Measurements from ENCODE around the gene LDB1. TPM values are rescaled to one million over a fixed set of nuclear protein-coding genes. Genes with fewer than 3 reads are reported as not detected.

Gene LDB1
- total RNA-seq, 1 donor from 2014 or later = 29.5 TPM

DNA sequence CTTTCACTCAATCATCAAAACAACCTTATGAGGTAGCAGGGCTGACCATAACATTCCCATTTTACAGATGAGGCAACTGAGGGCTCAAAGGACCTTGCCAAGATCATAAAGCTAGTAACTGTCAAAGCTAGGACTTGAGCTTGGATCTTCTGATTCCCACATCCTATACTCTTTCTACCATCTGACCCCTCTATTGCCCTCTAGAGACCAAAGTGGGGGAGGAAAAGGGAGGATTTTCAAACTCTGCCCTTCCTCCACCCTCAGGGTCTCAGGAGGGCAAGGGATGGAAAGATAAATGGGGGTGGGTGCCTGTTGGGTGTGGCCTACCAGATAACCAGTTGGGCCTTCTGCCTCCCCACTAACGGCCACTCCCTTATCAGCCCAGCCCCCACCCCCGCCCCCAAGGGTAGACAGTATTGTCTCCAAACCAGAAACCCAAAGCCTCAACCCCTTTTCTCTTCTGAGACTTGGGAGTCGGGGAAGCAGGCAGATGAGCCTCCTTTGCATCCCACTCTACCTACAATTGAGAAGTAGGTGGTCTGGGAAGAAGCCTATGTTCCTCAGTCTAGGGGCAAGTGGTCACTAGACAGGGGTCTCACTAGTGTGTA is 7.9 kb downstream of the LDB1 start:
- TF ChIP-seq, protein P1, sequence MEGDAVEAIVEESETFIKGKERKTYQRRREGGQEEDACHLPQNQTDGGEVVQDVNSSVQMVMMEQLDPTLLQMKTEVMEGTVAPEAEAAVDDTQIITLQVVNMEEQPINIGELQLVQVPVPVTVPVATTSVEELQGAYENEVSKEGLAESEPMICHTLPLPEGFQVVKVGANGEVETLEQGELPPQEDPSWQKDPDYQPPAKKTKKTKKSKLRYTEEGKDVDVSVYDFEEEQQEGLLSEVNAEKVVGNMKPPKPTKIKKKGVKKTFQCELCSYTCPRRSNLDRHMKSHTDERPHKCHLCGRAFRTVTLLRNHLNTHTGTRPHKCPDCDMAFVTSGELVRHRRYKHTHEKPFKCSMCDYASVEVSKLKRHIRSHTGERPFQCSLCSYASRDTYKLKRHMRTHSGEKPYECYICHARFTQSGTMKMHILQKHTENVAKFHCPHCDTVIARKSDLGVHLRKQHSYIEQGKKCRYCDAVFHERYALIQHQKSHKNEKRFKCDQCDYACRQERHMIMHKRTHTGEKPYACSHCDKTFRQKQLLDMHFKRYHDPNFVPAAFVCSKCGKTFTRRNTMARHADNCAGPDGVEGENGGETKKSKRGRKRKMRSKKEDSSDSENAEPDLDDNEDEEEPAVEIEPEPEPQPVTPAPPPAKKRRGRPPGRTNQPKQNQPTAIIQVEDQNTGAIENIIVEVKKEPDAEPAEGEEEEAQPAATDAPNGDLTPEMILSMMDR (conservative IDR thresholded peaks at IDR 0.05; ENCODE audit: low read depth, low read length) = peak; percentile 36
- H3K4me3 ChIP-seq (ENCODE audit: low read depth, low read length) = no peak overlapping the region
- no peak for DNase-seq (ENCODE audit: low read depth)

GRCh38 chr10:102111276-102111675 is 8.9 kb downstream of the LDB1 start:
- TF ChIP-seq, protein P1 (conservative IDR thresholded peaks at IDR 0.05; ENCODE audit: low read depth, low read length) = no peak
- no peak overlapping the region for H3K4me3 ChIP-seq (ENCODE audit: low read depth, low read length)
- DNase-seq (ENCODE audit: low read depth) = no peak

GRCh38 chr10:102109166-102110116 is 10.7 kb downstream of the LDB1 start:
- TF ChIP-seq, protein P1 (conservative IDR thresholded peaks at IDR 0.05; ENCODE audit: low read depth, low read length) = no peak
- H3K4me3 ChIP-seq (ENCODE audit: low read depth, low read length) = no peak overlapping the region
- no peak for DNase-seq (ENCODE audit: low read depth)

DNA sequence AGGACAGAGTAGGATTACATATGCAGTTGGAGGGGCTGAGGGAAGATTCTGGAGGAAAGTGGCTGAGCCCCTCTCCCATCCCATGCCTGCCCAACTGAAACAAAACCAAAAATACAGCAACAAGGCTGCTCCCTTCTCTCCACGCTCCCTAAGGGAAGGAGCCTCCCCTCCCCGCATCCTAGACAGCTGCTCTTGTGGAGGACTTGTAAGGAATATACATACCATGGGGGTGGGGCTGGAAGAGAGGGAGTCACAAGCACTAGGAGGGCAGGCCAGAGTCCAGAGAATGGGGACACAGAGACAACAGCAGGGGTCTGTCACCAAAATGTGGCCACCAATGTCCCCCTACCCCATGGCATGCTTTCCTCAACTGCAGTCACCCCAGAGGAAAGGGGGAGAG is 13.2 kb downstream of the LDB1 start:
- TF ChIP-seq, protein P1 (conservative IDR thresholded peaks at IDR 0.05; ENCODE audit: low read depth, low read length) = no peak
- DNase-seq (ENCODE audit: low read depth) = no peak
- no peak overlapping the region for H3K4me3 ChIP-seq (ENCODE audit: low read depth, low read length)

DNA sequence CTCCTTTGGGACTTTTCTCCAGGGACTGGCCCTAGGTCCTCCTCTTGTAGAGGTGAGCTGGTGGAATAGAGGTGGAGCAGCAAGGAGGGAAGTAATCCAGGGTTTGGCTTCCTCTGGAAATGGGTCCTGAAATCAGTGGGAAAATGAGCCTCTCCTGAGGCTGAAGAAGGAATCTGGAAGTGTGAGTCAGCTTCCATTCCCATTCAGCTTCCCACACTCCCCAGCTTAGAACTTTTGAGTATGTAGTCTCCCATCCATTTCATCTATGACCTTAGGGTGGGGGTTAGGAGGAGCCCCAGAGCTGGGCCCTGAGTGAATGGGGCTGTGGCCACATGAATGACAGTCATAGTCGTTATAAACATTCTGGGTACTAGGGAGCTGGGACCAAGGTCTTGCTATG is 17.7 kb downstream of the LDB1 start:
- H3K4me3 ChIP-seq (ENCODE audit: low read depth, low read length) = no peak overlapping the region
- TF ChIP-seq, protein P1 (conservative IDR thresholded peaks at IDR 0.05; ENCODE audit: low read depth, low read length) = no peak
- no peak for DNase-seq (ENCODE audit: low read depth)

DNA sequence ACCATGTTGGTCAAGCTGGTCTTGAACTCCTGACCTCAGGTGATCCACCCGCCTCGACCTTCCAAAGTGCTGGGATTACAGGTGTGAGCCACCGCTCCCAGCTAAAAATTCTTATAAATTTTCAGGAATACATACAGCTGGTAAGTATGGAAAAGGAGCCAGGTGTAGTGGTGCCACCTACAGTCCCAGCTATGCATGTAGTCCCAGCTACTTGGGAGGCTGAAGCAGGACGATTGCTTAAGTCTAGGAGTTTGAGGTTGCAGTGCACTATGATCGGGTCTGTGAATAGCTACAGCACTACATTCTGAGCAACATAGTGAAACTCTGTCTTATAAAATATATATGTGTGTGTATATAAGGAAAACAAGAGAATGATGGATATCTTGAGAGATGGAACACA is 19.0 kb downstream of the LDB1 start:
- TF ChIP-seq, protein P1 (conservative IDR thresholded peaks at IDR 0.05; ENCODE audit: low read depth, low read length) = peak; percentile 44
- H3K4me3 ChIP-seq (ENCODE audit: low read depth, low read length) = no peak overlapping the region

More for the DNA sequence above, 19.0 kb downstream of the LDB1 start:
- no peak for DNase-seq (ENCODE audit: low read depth)

Data from epithelial cell of proximal tubule (primary cell).